HEK293T (cell line): ENCODE results near the gene ANGPTL3.

Source experiments
- ARNT ChIP-seq: fragments of 450-650 bp; IDR thresholded peaks from 2 replicates; pipeline ENCODE4 v1.6.1; 2017; ENCODE audit warnings: mild to moderate bottlenecking
- BHLHE40 ChIP-seq: fragments of 450-650 bp; IDR thresholded peaks from 2 replicates; pipeline ENCODE4 v1.6.1; 2016; ENCODE audit warnings: mild to moderate bottlenecking, moderate library complexity, borderline replicate concordance
- ELF4 ChIP-seq: fragments of 450-650 bp; IDR thresholded peaks from 2 replicates; pipeline ENCODE4 v1.6.1; 2017; ENCODE audit warnings: antibody characterized with exemption
- FOXK2 ChIP-seq: fragments of 450-650 bp; IDR thresholded peaks from 2 replicates; pipeline ENCODE4 v1.6.1; 2016; ENCODE audit warnings: mild to moderate bottlenecking
- FOXM1 ChIP-seq: fragments of 450-650 bp; IDR thresholded peaks from 2 replicates; pipeline ENCODE4 v1.6.1; 2017; ENCODE audit warnings: mild to moderate bottlenecking, borderline replicate concordance
- L3MBTL2 ChIP-seq: fragments of 450-650 bp; conservative IDR thresholded peaks from 2 replicates; pipeline ENCODE4 v1.6.1; 2016; ENCODE audit warnings: mild to moderate bottlenecking
- NFRKB ChIP-seq: fragments of 450-650 bp; IDR thresholded peaks from 2 replicates; pipeline ENCODE4 v1.6.1; 2016; ENCODE audit warnings: mild to moderate bottlenecking, moderate library complexity
- SP1 ChIP-seq: fragments of 450-650 bp; IDR thresholded peaks from 2 replicates; pipeline ENCODE4 v1.6.1; 2017
- SUZ12 ChIP-seq: fragments of 450-650 bp; IDR thresholded peaks from 2 replicates; pipeline ENCODE4 v1.6.1; 2016; ENCODE audit warnings: mild to moderate bottlenecking
- TARDBP ChIP-seq: fragments of 450-650 bp; IDR thresholded peaks from 2 replicates; pipeline ENCODE4 v1.6.1; 2016
- ZNF384 ChIP-seq: fragments of 450-650 bp; IDR thresholded peaks from 2 replicates; pipeline ENCODE4 v1.6.1; 2016

DNA sequence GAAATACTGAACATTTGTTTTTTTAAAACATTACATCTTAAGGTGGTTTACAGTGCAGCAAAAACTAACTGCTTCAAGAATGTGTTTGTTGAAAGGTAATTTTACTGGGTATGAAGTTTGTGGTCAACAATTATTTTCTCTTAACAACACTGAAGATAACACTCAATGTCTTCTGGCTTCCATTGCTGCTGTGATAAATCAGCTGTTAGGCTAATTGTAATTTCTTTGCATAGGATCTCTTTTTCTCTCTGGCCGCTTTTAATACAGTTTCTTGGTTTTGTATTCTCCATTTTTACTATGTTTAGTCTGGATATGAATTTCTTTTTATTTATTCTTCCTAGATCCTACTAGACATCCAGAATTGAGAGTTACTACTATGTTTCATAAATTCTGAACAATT, 46.0 kb downstream of the ANGPTL3 start:
- TF ChIP-seq BHLHE40 (no peak), NFRKB (no peak), SUZ12 (no peak), L3MBTL2 (no peak), FOXK2 (no peak), FOXM1 (no peak), TARDBP (no peak), ZNF384 (no peak), ARNT (no peak), SP1 (no peak), ELF4 (no peak)
